Inferior parietal cortex (tissue), 1 donor: ENCODE data around the gene STAT4.
A peak's percentile ranks its signal among the peaks of the same experiment; 100 is the strongest.

ENCODE experiments used
- DNase-seq: peaks from one replicate; pipeline ENCODE4 v3.0.0-alpha.2; 2016; ENCODE audit errors: extremely low spot score

The STAT4 gene

DNA sequence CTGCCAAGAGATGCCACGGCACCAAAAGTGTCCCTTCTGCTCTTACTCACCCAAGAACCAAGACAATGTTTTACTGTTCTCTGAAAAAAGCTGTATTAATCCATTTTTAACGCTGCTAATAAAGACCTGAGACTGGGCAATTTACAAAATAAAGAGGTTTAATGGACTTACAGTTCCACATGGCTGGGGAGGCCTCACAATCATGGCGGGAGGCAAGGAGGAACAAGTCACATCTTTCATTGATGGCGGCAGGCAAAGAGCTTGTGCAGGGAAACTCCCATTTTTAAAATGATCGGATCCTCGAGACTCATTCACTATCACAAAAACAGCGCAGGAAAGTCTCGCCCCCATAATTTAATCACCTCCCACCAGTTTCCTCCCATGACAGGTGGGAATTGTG, 135.0 kb downstream of the STAT4 start:
- no peak for DNase-seq

DNA sequence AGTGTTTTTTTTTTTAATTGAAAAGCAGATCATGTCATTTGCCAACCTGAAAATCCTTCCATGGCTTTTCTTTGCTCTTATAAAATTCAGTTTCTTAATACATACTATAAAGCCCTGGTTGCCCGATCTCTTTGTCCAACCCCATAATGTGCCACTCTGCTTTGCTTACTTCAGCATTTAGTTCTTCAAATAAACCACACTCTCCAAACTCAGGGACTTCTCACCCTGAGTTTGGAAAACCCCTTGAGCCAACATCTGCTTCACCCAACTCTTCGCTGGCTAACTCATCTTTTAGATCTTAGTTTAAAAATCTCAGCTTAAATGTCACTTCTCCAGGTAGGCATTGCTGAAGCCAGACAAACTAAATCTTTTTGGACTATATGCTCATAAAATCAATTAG, 135.6 kb downstream of the STAT4 start:
- DNase-seq: no peak

DNA sequence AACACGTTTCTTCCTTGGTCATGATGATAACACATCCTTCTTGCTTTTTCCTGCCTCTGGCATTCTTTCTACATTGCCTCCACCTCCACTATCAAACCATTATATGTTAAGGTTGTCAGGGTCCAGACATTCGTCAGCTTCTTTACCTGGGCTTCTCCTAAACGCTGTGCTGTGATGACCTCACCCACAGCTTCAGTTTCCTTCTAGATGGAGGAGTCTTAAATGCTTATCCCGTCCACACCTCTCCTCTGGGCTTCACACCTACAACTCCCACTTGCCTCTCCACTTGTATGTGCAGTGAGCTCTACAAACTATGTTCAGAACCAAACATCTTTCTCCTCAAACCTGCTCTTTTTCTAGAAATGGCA, 136.2 kb downstream of the STAT4 start:
- no peak for DNase-seq

DNA sequence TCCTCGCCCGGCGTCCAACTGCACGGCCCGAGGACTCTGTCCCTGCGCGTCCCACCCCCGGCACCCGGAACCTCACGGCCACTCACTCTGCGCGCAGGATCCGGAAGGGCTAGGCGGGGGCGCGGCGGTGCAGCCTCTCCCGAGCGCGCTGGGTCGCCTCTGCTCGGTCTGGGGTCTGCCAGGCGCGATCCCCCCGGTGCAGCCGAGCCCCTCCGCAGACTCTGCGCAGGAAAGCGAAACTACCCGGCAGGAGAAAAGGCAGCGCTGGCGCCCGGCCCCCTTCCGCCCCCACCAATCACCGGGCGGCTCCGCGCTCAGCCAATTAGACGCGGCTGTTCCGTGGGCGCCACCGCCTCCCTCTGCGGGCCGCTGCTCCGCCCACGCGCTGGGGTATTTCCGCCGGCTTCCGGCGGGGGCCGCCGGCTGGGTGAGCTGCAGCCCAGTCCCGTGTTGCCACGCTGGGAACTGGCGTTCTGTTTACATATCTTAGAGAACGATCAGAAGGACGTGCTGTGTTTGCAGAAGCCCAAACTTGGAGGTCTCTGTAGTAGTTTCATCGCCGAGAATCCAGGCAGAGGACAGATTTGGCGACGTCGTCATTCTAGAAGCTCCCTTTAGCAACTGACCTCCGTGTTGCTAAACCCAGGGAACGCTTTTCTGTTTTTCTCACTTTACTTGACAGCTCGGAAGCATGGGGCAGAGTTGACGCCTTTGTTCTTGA, 136.7 kb downstream of the STAT4 start, which contains the start of gene STAT1:
STAT1 (minus strand) TSS at position 240 of the 721 bp plus-strand sequence. CDS start 4,168 bp downstream, outside the sequence.
- peak; percentile 89 for DNase-seq

DNA sequence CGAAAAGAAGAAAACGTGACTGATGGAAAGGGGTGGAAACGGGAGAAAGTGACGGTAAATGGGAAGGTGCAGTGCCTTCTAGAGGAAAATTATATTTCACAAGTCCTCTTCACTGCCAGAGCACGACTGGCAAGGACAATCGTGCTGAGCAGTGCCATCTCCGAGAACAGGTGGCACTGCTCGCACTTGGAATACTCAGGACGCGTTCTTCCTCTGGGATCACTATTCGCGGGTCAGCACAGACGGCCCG, 137.2 kb downstream of the STAT4 start:
- DNase-seq: peak; percentile 36

DNA sequence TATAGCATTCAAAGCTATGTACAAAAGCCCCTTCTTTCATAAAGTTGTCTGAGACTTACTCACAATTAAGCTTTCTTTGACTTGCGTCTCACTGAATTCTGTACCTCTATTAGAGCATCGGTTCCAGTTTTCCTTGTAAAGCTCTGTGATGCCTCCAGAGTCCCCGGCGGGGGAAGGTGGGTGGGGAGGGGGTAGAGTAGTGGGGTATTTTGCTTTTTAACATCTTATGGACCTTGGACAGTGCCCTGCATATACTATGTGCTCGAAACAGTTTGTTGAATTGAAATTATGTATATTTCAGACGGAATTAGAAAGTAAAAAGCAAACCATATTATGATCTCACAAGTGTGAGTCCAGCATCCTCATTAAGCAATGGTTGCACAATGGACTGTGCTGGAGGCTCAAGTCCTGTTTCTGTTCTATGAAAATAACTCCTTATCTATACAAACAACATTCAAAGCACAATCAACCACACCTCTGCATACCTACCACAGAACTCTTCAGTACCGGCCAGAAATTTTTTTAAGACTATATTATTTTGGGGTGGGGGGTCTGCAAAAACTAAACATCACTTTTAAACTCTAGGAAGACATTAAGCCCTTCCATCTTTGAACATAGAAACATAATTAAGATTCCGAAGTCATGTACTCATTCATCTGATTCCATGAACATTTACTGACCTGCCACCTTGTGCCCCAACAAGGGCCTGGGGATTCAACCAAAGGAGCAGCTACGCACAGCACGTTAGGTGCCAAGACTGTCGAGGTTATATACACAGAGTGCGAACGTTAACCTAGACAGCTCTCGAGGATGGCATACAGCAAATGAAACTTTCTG, 137.7 kb downstream of the STAT4 start:
- no peak for DNase-seq

DNA sequence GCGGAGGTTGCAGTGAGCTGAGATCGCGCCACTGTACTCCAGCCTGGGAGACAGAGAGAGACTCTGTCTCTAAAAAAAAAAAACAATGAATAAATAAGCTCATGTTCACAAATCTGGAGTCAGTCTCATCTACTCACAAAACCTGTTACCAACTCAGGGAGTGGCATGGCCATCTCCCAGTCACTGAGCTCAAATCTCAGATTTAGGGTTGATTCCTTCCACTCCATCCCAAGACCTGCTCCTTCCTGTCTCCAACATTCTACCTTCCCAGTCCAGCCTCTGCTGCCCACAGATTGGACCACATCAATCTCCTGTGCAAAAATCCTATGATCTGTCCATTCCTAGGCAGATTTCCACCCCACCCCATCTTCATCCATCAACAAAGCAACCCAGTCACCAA, 138.4 kb downstream of the STAT4 start:
- no peak for DNase-seq

DNA sequence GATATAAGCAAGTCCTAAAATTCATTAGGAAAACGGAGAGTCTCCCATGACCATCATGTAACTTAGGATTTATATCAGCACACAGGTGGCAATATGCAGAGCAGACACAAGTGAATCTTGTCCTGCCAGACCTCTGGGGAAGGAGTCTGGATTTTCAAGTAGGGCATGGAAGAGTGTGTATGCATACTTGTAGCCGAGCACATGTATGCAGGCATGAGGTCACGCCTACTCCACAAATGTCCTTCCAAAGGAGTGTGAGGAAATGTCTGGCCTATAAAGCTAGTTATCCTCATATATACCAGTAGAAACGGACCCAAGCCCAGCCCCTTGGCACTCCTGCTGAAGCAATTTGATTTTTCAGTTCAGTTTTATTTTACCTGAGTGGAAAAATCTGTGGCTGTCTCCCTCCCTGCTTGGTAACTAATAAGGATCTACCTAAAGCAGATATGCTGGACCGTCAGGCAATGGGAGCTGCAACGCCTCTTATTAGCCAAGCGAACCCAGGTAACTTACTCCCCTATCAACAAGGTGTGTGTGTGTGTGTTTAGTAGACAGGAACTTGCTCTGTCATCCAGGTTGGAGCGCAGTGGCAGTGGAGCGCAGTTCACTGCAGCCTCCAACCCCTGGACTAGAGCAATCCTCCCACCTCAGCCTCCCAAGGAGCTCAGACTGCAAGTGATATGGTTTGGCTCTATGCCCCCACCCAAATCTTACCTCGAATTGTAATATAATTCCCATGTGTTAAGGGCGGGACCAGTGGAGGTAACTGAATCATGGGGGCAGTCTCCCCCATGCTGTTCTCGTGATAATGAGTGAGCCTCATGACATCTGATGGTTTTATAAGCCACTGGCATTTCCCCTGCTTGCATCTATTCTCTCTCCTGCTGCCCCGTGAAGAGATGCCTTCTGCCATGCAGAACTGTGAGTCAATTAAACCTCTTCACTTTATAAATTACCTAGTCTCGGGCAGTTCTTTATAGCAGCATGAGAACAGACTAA, 139.6 kb downstream of the STAT4 start:
- DNase-seq: no peak

DNA sequence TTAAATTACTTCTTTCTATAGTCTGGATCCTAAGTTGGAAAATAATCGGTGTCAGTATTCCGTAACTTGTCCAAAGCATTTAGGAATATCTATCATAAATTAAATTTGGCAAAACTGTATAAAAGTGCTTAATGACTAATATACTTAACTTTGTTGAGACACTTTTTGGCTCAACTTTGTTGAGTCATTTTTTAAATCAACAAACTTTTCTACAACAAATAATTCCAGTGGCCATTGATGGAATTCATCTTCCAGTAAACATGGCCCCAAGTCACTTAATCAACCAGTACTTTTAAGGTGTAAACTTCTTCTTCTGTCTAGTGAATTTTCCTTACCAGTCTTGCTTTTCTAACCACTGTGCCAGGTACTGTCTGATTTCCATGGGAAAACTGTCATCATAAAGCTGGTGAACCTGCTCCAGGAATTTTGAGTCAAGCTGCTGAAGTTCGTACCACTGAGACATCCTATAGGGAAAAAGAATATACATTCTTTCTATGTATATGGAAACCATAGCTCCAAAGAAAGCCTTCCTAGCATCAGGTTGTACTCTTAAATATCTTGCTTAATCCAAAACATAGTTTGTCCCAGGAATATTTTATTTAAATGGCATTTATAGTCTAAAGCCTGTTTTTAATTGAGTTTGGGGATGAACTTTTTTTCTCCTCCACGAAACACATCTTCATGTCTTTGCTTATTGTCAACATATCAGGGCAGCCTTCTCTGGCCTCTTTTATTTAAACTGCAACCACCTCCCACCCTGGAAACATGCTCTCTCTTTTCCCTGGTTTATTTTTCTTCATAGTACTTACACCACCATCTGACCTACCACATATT, 141.0 kb downstream of the STAT4 start:
- no peak for DNase-seq

DNA sequence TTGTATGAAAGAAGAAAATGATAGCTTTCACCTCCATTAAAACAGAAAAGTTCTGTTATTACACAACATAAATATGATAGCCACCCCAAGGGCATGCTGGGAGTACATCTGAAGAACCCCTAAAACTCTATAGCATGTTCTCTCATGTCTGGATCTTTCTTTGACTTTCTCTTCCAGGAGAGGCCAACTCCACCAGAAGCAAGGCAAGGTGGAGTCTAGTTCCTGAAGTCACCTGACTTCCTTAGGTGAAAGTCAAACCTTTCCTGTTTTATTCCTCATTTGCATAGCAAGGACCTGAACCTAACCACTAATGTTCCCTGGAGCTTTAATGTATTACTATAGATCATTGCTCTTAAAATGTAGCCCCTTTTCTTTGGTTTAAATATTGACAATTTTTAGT, 142.5 kb downstream of the STAT4 start:
- no peak for DNase-seq

DNA sequence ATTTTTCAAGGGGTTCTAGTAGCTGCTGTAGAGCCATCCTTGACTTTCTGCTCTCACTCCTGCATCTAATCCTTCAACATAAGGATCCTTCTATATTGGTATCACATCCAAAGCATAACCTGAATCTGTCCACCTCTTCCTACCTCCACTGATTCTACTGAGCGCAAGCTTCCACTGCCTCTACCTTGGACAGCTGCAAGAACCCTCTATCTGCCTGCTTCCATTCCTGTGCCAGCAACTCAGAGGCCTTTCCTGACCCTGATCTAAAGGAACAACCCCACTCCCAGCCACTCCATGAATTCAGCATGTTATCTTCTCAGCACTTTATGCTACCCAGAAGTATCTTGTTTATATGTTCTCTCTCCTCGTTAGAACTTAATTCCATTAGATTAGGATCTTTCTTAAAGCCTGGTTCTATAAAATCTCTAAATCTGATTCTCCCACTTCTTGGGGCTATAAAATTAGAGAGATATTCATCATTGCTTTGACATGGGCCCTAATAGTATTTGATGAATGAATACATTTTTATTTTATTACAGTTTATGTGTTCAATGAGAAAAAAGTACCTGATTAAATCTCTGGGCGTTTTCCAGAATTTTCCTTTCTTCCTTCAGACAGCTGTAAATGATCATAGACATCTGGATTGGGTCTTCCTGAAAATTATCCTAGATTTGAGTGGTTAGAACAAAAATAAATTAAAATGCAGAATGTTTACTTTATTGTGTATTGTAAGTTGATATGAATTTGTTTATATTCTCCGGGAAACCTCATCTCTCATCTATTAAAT, 143.6 kb downstream of the STAT4 start:
- DNase-seq: no peak

DNA sequence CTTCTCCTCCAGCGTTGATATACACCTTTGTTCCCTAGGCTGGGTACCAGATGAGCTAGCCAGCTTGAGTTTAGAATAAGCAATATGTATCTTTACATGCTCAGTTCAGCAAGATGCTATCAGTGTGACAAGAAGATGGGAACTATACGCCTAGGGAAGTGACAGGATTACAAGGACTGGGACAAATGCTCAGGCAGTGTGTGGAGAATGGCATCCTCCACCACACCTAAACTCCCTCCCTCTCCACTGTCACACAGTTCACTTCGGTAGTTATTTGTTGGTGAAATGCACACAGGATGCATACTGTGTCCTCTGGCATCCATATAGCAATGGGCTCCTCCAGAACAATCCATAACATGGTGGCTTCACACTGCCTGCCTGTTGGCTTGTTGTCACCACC, 144.5 kb downstream of the STAT4 start:
- no peak for DNase-seq

DNA sequence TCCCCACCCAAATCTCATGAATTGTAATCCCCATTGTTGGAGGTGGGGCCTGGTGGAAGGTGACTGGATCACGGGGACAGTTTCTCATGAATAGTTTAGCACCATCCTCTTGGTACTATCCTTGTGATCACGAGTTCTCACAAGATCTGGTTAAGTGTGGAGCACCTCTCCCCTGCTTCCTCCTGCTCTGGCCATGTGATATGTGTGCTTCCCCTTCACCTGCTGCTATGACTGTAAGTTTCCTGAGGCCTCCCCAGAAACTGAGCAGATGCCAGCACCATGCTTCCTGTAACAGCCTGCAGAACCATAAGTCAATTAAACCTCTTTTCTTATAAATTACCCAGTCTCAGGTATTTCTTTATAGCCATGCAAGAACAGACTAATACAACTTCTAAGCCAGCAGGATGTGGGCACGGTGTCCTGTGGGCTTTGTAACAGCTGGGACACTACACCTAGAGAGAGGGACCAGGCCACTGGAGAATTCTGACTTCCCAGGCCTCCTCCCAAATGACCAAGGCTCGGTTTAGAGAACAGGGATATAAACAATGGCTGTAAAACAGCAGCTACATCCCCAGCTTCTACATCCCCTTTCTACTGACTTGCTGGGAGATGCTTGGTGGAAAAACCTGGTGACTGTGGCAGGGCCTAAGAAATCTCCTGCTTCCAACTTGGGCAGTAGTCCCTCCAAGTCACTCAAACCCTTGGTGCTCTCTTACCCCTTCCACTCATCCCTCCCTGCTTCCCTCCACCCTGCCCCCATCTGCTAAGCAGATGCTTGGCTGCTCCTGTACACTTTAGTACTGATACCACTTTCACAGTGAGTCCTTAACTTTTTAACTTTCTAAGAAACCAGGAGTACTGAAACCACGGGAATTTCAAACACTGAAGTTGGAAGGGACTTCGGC, 147.1 kb downstream of the STAT4 start:
- no peak for DNase-seq

DNA sequence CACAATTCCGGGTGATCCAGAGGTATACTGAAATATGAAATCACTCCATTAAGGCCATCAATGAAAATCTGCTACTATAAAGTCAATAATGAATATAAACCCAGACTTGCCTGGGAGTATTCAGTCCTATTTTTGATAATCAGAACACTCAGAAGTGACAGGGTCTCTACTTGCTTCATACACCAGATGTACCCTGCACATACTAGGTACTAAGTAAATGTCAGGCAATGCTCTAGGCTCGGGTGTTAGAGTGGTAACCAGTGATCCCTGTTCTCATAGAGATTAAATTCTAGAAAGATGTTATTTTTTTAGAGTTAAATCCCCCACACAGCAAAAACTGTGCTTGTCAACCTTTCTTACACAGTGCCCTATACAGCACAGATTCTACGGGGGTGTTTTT, 149.2 kb downstream of the STAT4 start:
- no peak for DNase-seq

DNA sequence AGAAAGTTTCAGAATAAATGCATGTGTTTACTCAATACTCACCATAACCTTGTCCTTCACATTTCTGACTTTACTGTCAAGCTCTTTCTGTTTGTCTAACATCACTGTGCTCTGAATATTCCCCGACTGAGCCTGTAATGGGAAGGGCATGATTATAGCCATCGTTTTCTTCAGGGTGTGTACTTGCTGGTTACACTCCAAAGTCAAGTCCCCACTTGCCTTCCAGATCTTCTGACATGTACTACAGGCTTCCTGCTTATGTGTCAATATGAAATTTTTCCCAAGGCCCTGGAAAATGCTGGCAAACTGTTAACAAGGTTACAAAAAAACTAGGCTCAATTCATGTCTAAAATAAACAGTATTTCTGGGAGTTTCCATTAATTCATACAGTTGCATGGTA, 149.8 kb downstream of the STAT4 start:
- no peak for DNase-seq

DNA sequence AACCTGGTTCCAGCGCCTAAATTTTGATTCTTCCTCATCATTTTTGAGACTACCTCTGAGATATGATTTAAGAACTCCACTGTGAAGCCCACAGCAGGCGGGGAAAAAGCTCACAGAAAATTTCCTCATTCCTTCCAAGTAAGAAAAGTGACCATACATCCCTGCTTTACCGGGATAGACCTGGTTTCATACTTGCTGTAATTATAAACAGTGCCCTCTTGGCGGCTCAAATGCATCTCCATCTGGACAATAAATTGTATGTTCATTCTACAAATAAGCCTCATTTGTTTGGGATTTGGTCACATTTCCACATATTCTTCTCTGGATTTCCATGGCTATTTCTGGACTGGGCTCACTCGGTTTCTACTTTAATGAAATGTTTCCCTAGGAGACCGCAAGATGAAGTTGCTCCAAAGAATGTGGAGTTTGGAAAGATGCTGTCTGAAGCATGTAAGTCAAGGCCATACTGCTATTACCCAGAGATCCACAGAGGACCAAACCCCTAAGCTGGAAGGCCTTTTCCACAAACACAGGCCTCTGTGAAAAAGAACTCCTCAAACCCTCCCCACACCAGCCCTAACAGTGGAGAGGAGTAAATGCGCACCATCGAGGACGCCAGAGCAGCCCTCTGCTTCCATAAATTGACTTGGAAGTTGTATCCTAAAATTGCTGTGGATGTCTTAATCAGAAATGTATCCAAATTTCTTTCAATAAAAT, 150.7 kb downstream of the STAT4 start:
- no peak for DNase-seq

DNA sequence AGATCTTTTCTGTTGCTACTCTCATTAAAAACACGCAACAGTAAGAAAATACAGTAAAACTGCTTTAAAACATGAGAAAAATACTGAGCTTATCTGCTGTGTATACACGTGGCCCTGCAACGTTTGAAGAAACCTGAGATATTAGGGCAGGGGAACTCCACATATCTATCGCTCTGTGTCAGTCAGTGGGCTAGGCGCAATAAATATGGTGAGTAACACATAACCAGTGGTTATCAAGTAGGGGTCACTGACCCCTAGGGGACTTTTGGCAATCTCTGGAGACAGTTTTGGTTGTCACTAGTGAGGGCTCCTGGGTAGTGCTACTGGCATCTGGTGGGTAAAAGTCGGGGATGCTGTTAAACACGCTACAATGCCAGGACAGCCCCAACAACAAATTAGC, 151.7 kb downstream of the STAT4 start:
- no peak for DNase-seq

DNA sequence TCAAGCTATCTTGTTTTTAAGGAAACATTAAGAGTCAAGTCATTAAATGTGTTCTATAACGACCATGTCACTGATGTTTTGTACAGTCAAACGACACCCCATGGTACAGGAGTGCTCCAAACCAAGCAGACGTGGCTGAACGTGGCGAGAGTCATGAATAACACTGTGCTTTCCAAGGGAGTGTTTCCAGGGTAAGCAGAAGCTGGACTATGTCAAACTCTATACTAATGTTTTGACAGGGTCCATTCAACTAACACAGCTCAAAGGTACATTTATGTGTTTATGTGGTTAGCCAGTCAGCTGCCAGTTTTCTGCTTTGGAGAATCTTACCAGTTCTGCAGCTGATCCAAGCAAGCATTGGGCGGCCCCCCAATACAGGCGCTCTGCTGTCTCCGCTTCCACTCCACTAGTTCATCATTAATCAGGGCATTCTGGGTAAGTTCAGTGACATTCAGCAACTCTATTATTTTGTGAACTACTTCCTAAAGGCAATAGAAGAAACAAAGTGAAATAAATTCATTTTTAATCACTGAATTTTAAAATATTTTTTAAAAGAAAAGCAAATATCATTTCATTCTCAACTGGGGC, 153.2 kb downstream of the STAT4 start:
- no peak for DNase-seq

DNA sequence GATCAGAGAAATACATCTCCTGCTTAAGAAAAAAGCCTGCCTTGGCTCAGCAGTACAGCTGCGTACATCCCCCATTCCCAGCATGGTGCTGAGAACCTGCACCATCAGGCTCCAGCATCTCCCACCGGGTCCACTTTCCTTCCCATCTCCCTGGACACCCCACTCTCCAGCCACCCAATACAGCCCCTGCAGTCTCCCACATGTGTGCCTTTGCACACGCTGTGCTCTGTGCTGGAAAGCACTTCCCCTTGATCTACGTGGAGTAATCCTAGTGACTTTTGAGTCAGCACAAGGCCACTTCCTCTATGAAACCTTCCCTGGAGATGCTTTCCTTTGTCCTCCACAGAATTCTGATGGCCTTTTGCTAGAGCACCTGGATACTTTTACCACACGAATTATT, 153.8 kb downstream of the STAT4 start:
- no peak for DNase-seq
